Measurements from ENCODE around the gene ACTR1B. TPM values are rescaled to one million over a fixed set of nuclear protein-coding genes. Genes with fewer than 3 reads are reported as not detected.

The ACTR1B gene
- total and polyA plus RNA-seq, 8 donors: 47.5 to 92.1 (median 56.7) TPM

- Histone ChIP-seq H3K4me1 (no peaks in the 10 kb centered on the region), H3K9me3 (no peaks in the 10 kb centered on the region), H3K27ac (no peak overlapping the region), H3K36me3 (peaks cover 0 to 6% (median 2%) of the 10 kb centered on the region in 4 donors), H3K4me3 (no peak overlapping the region), H3K27me3 (no peaks in the 10 kb centered on the region)
- TF ChIP-seq POLR2AphosphoS5 (IDR thresholded peaks at IDR 0.05) (no peak), POLR2A (IDR thresholded peaks at IDR 0.05) (no peak), CTCF (IDR thresholded peaks at IDR 0.05) (no peak), EP300 (IDR thresholded peaks at IDR 0.05) (no peak)
- DNase-seq: no peak
- intact Hi-C loops (cut with DNase I; ENCODE audit: low total_unique reads): no loop called here
- 94 to 97% (median 95%) methylated on average over 7 of the region's 7 CpGs for WGBS, 5 donors
These were observed 7.7 kb upstream of the ACTR1B start for GRCh38 chr2:97671526-97671925.

GRCh38 chr2:97670471-97670870 is 6.6 kb upstream of the ACTR1B start:
- Histone ChIP-seq H3K27ac (no peak overlapping the region), H3K4me1 (no peaks in the 10 kb centered on the region), H3K9me3 (no peaks in the 10 kb centered on the region), H3K36me3 (peaks cover 0 to 6% (median 2%) of the 10 kb centered on the region in 4 donors), H3K27me3 (no peaks in the 10 kb centered on the region), H3K4me3 (no peak overlapping the region)
- intact Hi-C loops (cut with DNase I; ENCODE audit: low total_unique reads): no loop called here
- TF ChIP-seq POLR2AphosphoS5 (IDR thresholded peaks at IDR 0.05): no peak
- TF ChIP-seq POLR2A (IDR thresholded peaks at IDR 0.05): no peak
- no peak for TF ChIP-seq CTCF (IDR thresholded peaks at IDR 0.05)
- no peak for DNase-seq
- WGBS, 5 donors: 92 to 100% (median 100%) methylated on average over 1 of the region's 1 CpG

- WGBS, 5 donors: 86 to 94% (median 89%) methylated on average over 6 of the region's 6 CpGs
- H3K4me1 ChIP-seq: peaks cover 0 to 7% (median 3%) of the 10 kb centered on the region in 4 donors
- DNase-seq: no peak
- intact Hi-C loops (cut with DNase I; ENCODE audit: low total_unique reads): no loop called here
- no peaks in the 10 kb centered on the region for H3K27me3 ChIP-seq
- no peak within 1 kb of the TSS for H3K4me3 ChIP-seq
- peaks cover 0 to 6% (median 2%) of the 10 kb centered on the region in 4 donors for H3K36me3 ChIP-seq
- no peaks in the 10 kb centered on the region for H3K9me3 ChIP-seq
- TF ChIP-seq CTCF (IDR thresholded peaks at IDR 0.05) (no peak), POLR2A (IDR thresholded peaks at IDR 0.05) (no peak), POLR2AphosphoS5 (IDR thresholded peaks at IDR 0.05) (no peak), EP300 (IDR thresholded peaks at IDR 0.05) (no peak)
- no peak within 1 kb of the TSS for H3K27ac ChIP-seq
These were observed 5.6 kb upstream of the ACTR1B start, which contains the start of gene C2orf92 for GRCh38 chr2:97669448-97669847. TSS of gene C2orf92 (plus strand) at chr2:97669713. CDS start at chr2:97669789, 76 bp downstream.

GRCh38 chr2:97664636-97664970 is 759 bp upstream of the ACTR1B start:
- peak in 1 of 2 donors; percentile 69 for DNase-seq
- intact Hi-C loops (cut with DNase I; ENCODE audit: low total_unique reads): no loop called here
- WGBS, 5 donors: 6 to 8% (median 8%) methylated on average over 21 of the region's 21 CpGs

More at GRCh38 chr2:97664636-97664970, 759 bp upstream of the ACTR1B start:
- TF ChIP-seq POLR2AphosphoS5 (IDR thresholded peaks at IDR 0.05) (no peak), POLR2A (IDR thresholded peaks at IDR 0.05) (no peak), CTCF (IDR thresholded peaks at IDR 0.05) (peak in 1 of 7 experiments; percentile 54), EP300 (IDR thresholded peaks at IDR 0.05) (no peak)
- peak overlapping the region; percentile 58 to 91 (median 75) for H3K4me3 ChIP-seq
- no peaks in the 10 kb centered on the region for H3K27me3 ChIP-seq
- peaks cover 17 to 43% (median 35%) of the 10 kb centered on the region in 4 donors for H3K4me1 ChIP-seq
- H3K36me3 ChIP-seq: peaks cover 0 to 18% (median 13%) of the 10 kb centered on the region in 4 donors
- no peaks in the 10 kb centered on the region for H3K9me3 ChIP-seq
- H3K27ac ChIP-seq: peak overlapping the region; percentile 91 to 99 (median 97)
